K562 (cell line): Measurements from ENCODE around the gene TUBB4B. TPM values are rescaled to one million over a fixed set of nuclear protein-coding genes. Genes with fewer than 3 reads are reported as not detected.
A peak's percentile ranks its signal among the peaks of the same experiment; 100 is the strongest.
"Not testable (repeated sequence)": the region's sequence is repeated elsewhere in the genome, so short reads cannot be mapped to it uniquely, and the experiment has no call there.

Experiments used
- ATAC-seq: fragments of 200-7000 bp; cut with Tn5 transposase; 3 replicates; pipeline ENCODE4 v1.9.1; 2020; ENCODE audit warnings: moderate library complexity
- BruUV-seq: library from RNA; stranded (reverse); fragments of 400-500 nt; replicated peaks from 2 replicates; lab custom pipeline; 2021; lab: Mats Ljungman, UMichigan
- CTCF ChIA-PET: fragments of 300-600 bp; formaldehyde crosslinking; extraction: SDS; loops from one replicate; lab custom pipeline; 2021; ENCODE audit warnings: low intra/inter-chr PET ratio; lab: Yijun Ruan, JAX
- POLR2A ChIA-PET: fragments of 300-600, 350-650 bp; sonication (Branson Sonifier 250); formaldehyde crosslinking; extraction: SDS; loops from one replicate; lab custom pipeline; 2021; ENCODE audit warnings: antibody characterized with exemption, inconsistent platforms; lab: Yijun Ruan, JAX
- DNase-seq, 4 experiments: peaks; one replicate each; pipeline versions ENCODE4 v3.0.0 to v3.0.0-alpha.2; 2011 to 2018; ENCODE audit warnings: low spot score in 3 of 4, mixed read lengths in 3 of 4; ENCODE audit errors: extremely low read depth in 1 of 4
- FAIRE-seq: peaks from 2 replicates; lab custom pipeline; 2011; peaks lifted over from hg19 to GRCh38; lab: Jason Lieb, UNC
- H2AFZ ChIP-seq: 2 replicates; pipeline ENCODE4 v1.6.0; 2011; ENCODE audit warnings: low read depth, low read length, control low read depth, inconsistent platforms
- H3K27ac ChIP-seq: fragments of 200-600 bp; 3 replicates; pipeline ENCODE4 v1.8.0; 2011; ENCODE audit warnings: low read depth, mild to moderate bottlenecking, control low read depth, inconsistent platforms, low read length, moderate library complexity, mixed read lengths; ENCODE audit errors: extremely low read depth
- H3K27me3 ChIP-seq, 2 experiments: fragments of 300-600 bp in 1 of 2; 2 replicates in 1 of 2; 3 replicates in 1 of 2; pipeline versions ENCODE4 v1.6.0 to v1.8.0; 2011; ENCODE audit warnings: inconsistent platforms in 2 of 2, low read length in 2 of 2, mild to moderate bottlenecking in 1 of 2, mixed read lengths in 1 of 2, moderate library complexity in 1 of 2; ENCODE audit not compliant: control insufficient read depth in 2 of 2, insufficient read depth in 2 of 2
- H3K36me3 ChIP-seq: fragments of 300-600 bp; 3 replicates; pipeline ENCODE4 v1.8.0; 2011; ENCODE audit warnings: mild to moderate bottlenecking, low read length, inconsistent platforms; ENCODE audit not compliant: control insufficient read depth, insufficient read depth
- H3K4me1 ChIP-seq, 2 experiments: fragments of 200-600 bp in 1 of 2; replicated peaks in 1 of 2; 2 replicates in 1 of 2; 3 replicates in 1 of 2; pipeline versions ENCODE4 v1.5.1 to v1.8.0; 2011; ENCODE audit warnings: inconsistent platforms in 2 of 2, low read length in 2 of 2, mild to moderate bottlenecking in 1 of 2, mixed read lengths in 1 of 2, moderate library complexity in 1 of 2; ENCODE audit not compliant: control insufficient read depth in 2 of 2, insufficient read depth in 2 of 2
- H3K4me2 ChIP-seq: 2 replicates; pipeline ENCODE4 v1.6.1; 2011; ENCODE audit warnings: low read length, control low read depth, inconsistent platforms, mixed read lengths; ENCODE audit not compliant: insufficient read depth
- H3K4me3 ChIP-seq: fragments of 200-600 bp; sonication (generic), shearing (Covaris generic); 2 replicates; pipeline ENCODE4 v1.5.1; 2016; ENCODE audit warnings: control low read depth, inconsistent platforms
- H3K79me2 ChIP-seq: fragments of 200-600 bp; 3 replicates; pipeline ENCODE4 v1.8.0; 2011; ENCODE audit warnings: low read length, inconsistent platforms; ENCODE audit not compliant: control insufficient read depth, insufficient read depth
- H3K9ac ChIP-seq, 2 experiments: 2 replicates each; pipeline versions ENCODE4 v1.6.0 to v1.6.1; 2011; ENCODE audit warnings: low read depth in 2 of 2, low read length in 2 of 2, control low read depth in 1 of 2, inconsistent platforms in 1 of 2, mild to moderate bottlenecking in 1 of 2, mixed read lengths in 1 of 2; ENCODE audit not compliant: insufficient read depth in 1 of 2
- H3K9me1 ChIP-seq: one replicate; pipeline ENCODE4 v1.6.0; 2011; ENCODE audit warnings: inconsistent platforms, mild to moderate bottlenecking, low read length, moderate library complexity; ENCODE audit not compliant: control insufficient read depth, insufficient read depth
- H3K9me3 ChIP-seq: replicated peaks from 2 replicates; pipeline ENCODE4 v1.5.1; 2011; ENCODE audit warnings: low read depth, low read length, inconsistent platforms; ENCODE audit not compliant: control insufficient read depth, insufficient read depth
- H4K20me1 ChIP-seq: replicated peaks from 2 replicates; pipeline ENCODE4 v1.6.1; 2011; ENCODE audit warnings: low read length, inconsistent platforms, mixed read lengths; ENCODE audit not compliant: control insufficient read depth, insufficient read depth
- ARID4B ChIP-seq: sonication (generic); formaldehyde crosslinking; IDR thresholded peaks from 2 replicates; pipeline ENCODE4 v1.8.0; 2022; ENCODE audit warnings: mild to moderate bottlenecking, missing genetic modification reagents
- CCNT2 ChIP-seq: IDR thresholded peaks from 2 replicates; pipeline ENCODE4 v1.6.1; 2011; ENCODE audit warnings: borderline replicate concordance, low read depth, mild to moderate bottlenecking, moderate library complexity, mixed read lengths, low read length; ENCODE audit not compliant: insufficient read length; ENCODE audit errors: extremely low read depth
- FIP1L1 ChIP-seq: fragments of 200-400 bp; formaldehyde crosslinking; IDR thresholded peaks from 2 replicates; pipeline ENCODE4 v1.6.1; 2018; ENCODE audit warnings: mild to moderate bottlenecking, low read depth, low read length; ENCODE audit not compliant: poor library complexity, severe bottlenecking
- KDM5B ChIP-seq: fragments of 200-600 bp; sonication (generic); IDR thresholded peaks from 2 replicates; pipeline ENCODE4 v1.6.1; 2012; ENCODE audit warnings: low read depth, mild to moderate bottlenecking, moderate library complexity, low read length, control low read depth, inconsistent platforms; ENCODE audit not compliant: insufficient replicate concordance
- PHF8 ChIP-seq: fragments of 200-600 bp; sonication (generic); IDR thresholded peaks from 2 replicates; pipeline ENCODE4 v1.6.1; 2012; ENCODE audit warnings: mixed run types, mild to moderate bottlenecking, inconsistent platforms, low read length, moderate library complexity, borderline replicate concordance
- POLR2AphosphoS5 ChIP-seq: IDR thresholded peaks from 2 replicates; pipeline ENCODE4 v1.6.1; 2011; ENCODE audit warnings: mild to moderate bottlenecking, low read depth, low read length, moderate library complexity; ENCODE audit not compliant: control insufficient read depth, insufficient read depth
- POLR2G ChIP-seq: fragments of 200-400 bp; formaldehyde crosslinking; IDR thresholded peaks from 2 replicates; pipeline ENCODE4 v1.6.1; 2017; ENCODE audit warnings: low read depth, mild to moderate bottlenecking, antibody characterized with exemption, low read length, moderate library complexity
- RBFOX2 ChIP-seq: fragments of 200-400 bp; formaldehyde crosslinking; IDR thresholded peaks from 2 replicates; pipeline ENCODE4 v1.6.1; 2017; ENCODE audit warnings: low read depth, mild to moderate bottlenecking, low read length, moderate library complexity
- ZFX ChIP-seq: sonication (generic); formaldehyde crosslinking; IDR thresholded peaks from 2 replicates; pipeline ENCODE4 v1.8.0; 2022; ENCODE audit warnings: mild to moderate bottlenecking, missing genetic modification reagents, moderate library complexity
- WGBS: fragments of 100-300 bp; shearing (Covaris generic); methylation state at CpG from one replicate; pipeline ENCODE4 v1.1.6; 2016; ENCODE audit warnings: low coverage, mixed read lengths; ENCODE audit not compliant: insufficient coverage; ENCODE audit errors: missing lambda C conversion rate; 5-methylcytosine and 5-hydroxymethylcytosine counted together
- in situ Hi-C: fragments of 300-500 bp; cut with MboI; formaldehyde crosslinking; loops from 4 replicates; pipeline ENCODE4 v1.15.0; 2018; ENCODE audit warnings: inconsistent platforms, mixed read lengths
- intact Hi-C: fragments of 100-400 bp; cut with micrococcal nuclease; formaldehyde crosslinking; loops from 2 replicates; pipeline ENCODE4 v1.14.2; 2022
- polyA plus RNA-seq, 8 experiments: library from polyadenylated mRNA; depleted of rRNA in 4 of 8; stranded (reverse) in 5 of 8; unstranded in 3 of 8; fragments of >200 nt; fragmentation: Nextera tagmentation in 2 of 8; fragmentation: Illumina TruSeq in 1 of 8; extraction: Ambion mirVana in 2 of 8; extraction: Trizol in 1 of 8; gene quantifications; 2 replicates each; pipeline versions ENCODE4 v1.2.1 to v1.2.3, GENCODE V29; 2011 to 2014; ENCODE audit warnings: inconsistent platforms in 1 of 8, missing spikeins in 1 of 8
- total RNA-seq, 7 experiments: library from RNA; depleted of rRNA in 6 of 7; stranded (reverse); fragments of >200 nt in 6 of 7; fragmentation: Illumina TruSeq in 2 of 7; extraction: Trizol in 2 of 7; gene quantifications; 2 replicates each; pipeline versions ENCODE4 v1.2.1 to v1.2.3, GENCODE V29; 2011 to 2021; ENCODE audit warnings: low replicate concordance in 1 of 7

The TUBB4B gene
- total and polyA plus RNA-seq, 9 of the 15 experiments (the other 6 are each of a cell fraction or from before 2014, with no cell fraction given): 24.1 to 443 (median 268) TPM

- peaks cover 30% of the 10 kb centered on the region for H4K20me1 ChIP-seq
- in situ Hi-C loops: loop anchor here (25.0 kb wide), 1 partner anchor 456 kb away; the partner anchor contains the start of genes CCDC183 and TMEM141
- CTCF ChIA-PET, H3K9me1 ChIP-seq, H3K27me3 ChIP-seq, ATAC-seq, H3K4me3 ChIP-seq, H3K9me3 ChIP-seq, H2AFZ ChIP-seq, DNase-seq, H3K27ac ChIP-seq: not testable (repeated sequence)
- peak overlapping the region in 1 of 2 experiments; percentile 100; a peak in 2 of 4 replicates for H3K9ac ChIP-seq
- peak overlapping the region; percentile 47 for H3K4me2 ChIP-seq
- H3K79me2 ChIP-seq: peaks cover 53% of the 10 kb centered on the region
- peaks cover 30% of the 10 kb centered on the region for H3K36me3 ChIP-seq
- peaks cover 24 to 85% of the 10 kb centered on the region in 2 experiments; a peak in 4 of 5 replicates for H3K4me1 ChIP-seq
- intact Hi-C loops: loop anchor here (5.0 to 10.0 kb wide), 2 partner anchors 59 to 458 kb away; partner anchors contain the start of gene NRARP
- POLR2A ChIA-PET: interaction anchor here (0.6 to 6.5 kb wide), 19 partner anchors 11 to 869 kb away, joined by 3 to 221 read pairs (median 4); partner anchors contain the start of genes ANAPC2, CARD9, EXD3 and NELFB
- TSS peak; percentile 71 for BruUV-seq
- peak; percentile 79 for TF ChIP-seq POLR2G
- TF ChIP-seq RBFOX2: peak; percentile 76
- peak; percentile 4 for TF ChIP-seq CCNT2
- TF ChIP-seq PHF8: peak; percentile 11; the same call in 1 of the 2 replicates
- TF ChIP-seq KDM5B: peak; percentile 5
- TF ChIP-seq POLR2AphosphoS5: 0 out of 2 replicates have a peak, but pooled peaks have one; percentile 5
- TF ChIP-seq ARID4B (CRISPR knock-in tag): peak; percentile 38; the same call in 1 of the 2 replicates
- peak; percentile 43 for TF ChIP-seq ZFX (CRISPR knock-in tag)
- peak; percentile 39 for TF ChIP-seq FIP1L1
- WGBS: 89% methylated on average over 9 of the region's 18 CpGs
- peak; percentile 29 for FAIRE-seq
Observed at GRCh38 chr9:137243266-137243625, 2.2 kb downstream of the TUBB4B start.
